Testis (tissue), 2 donors: ENCODE measurements around the gene PIP5K1B.

ENCODE experiments used
- CTCF ChIP-seq, 3 experiments: fragments of 450-650 bp in 2 of 3; fragments of 200-600 bp in 1 of 3; sonication (generic) in 1 of 3; IDR thresholded peaks; one replicate each; pipeline ENCODE4 v1.5.1; 2016 to 2019; ENCODE audit warnings: antibody characterized with exemption in 3 of 3, mild to moderate bottlenecking in 2 of 3, moderate library complexity in 1 of 3
- POLR2A ChIP-seq: fragments of 450-650 bp; IDR thresholded peaks from one replicate; pipeline ENCODE4 v1.6.1; 2017; ENCODE audit warnings: antibody characterized with exemption, mild to moderate bottlenecking, moderate library complexity

GRCh38 chr9:68780720-68781119, 75.7 kb downstream of the PIP5K1B start:
- TF ChIP-seq CTCF (IDR thresholded peaks at IDR 0.05) (no peak), POLR2A (no peak)
